ENCODE measurements around the gene KDM3A. TPM values are rescaled to one million over a fixed set of nuclear protein-coding genes. Genes with fewer than 3 reads are reported as not detected.

Gene KDM3A
- total and polyA plus RNA-seq, 10 of the 15 experiments (the other 5 are each of a cell fraction or from before 2014, with no cell fraction given): 3.8 to 102 (median 11.1) TPM

DNA sequence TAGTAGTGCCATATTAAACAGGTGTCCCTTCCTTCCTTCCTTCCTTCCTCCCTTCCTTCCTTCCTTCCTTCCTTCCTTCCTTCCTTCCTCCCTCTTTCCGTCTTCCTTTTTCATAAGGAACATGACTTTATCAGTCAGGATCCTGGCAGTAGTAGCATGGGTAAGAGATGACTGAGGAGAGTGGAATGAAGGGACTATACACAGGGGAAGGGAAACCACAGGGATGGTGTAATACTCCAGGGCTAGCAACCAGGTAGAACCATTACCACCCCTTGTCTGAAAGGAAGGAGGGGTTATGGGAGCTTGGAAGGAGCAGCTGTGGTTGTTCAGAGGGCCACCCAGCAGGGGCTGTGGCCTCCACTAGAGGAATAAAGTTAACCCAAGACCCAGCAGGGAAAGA lies 23.2 kb upstream of the KDM3A start:
- ChIA-PET CTCF (no interaction called here), POLR2A (no interaction called here), SMC1A (ENCODE audit: uncharacterized antibody, unreplicated experiment) (no interaction called here), RAD21 (ENCODE audit: unreplicated experiment) (no interaction called here)
- DNase-seq (ENCODE audit: low read depth, low spot score): no peak
- Histone ChIP-seq H3K9ac (ENCODE audit: control insufficient read depth, insufficient read depth, low read length) (no peak overlapping the region), H4K20me1 (ENCODE audit: control insufficient read depth, insufficient read depth) (no peaks in the 10 kb centered on the region), H3K9me3 (replicated peaks; ENCODE audit: control insufficient read depth, insufficient read depth, low read length) (no peaks in the 10 kb centered on the region), H2AFZ (ENCODE audit: control insufficient read depth, low read depth, low read length) (no peak overlapping the region), H3K4me3 (no peak overlapping the region), H3K79me2 (ENCODE audit: control insufficient read depth, insufficient read depth, low read length) (no peaks in the 10 kb centered on the region), H3K4me2 (ENCODE audit: control insufficient read depth, insufficient read depth) (no peak overlapping the region), H3K36me3 (ENCODE audit: control insufficient read depth in 2 of 2, insufficient read depth in 2 of 2, low read length in 1 of 2) (no peaks in the 10 kb centered on the region), H3K27ac (ENCODE audit: control insufficient read depth, insufficient read depth) (no peak overlapping the region), H3K4me1 (ENCODE audit: control insufficient read depth, insufficient read depth, low read length) (no peaks in the 10 kb centered on the region), H3K27me3 (replicated peaks in 1 of 2; ENCODE audit: control insufficient read depth in 2 of 2, insufficient read depth in 2 of 2, low read length in 1 of 2) (no peaks in the 10 kb centered on the region)
- in situ Hi-C loops (cut with MboI) (no loop called here), intact Hi-C loops (cut with micrococcal nuclease; ENCODE audit: unreplicated experiment) (no loop called here)
- no peak for FAIRE-seq
- BruUV-seq (replicated peaks): no TSS peak
- no peak for ATAC-seq
- TF ChIP-seq, protein P1, sequence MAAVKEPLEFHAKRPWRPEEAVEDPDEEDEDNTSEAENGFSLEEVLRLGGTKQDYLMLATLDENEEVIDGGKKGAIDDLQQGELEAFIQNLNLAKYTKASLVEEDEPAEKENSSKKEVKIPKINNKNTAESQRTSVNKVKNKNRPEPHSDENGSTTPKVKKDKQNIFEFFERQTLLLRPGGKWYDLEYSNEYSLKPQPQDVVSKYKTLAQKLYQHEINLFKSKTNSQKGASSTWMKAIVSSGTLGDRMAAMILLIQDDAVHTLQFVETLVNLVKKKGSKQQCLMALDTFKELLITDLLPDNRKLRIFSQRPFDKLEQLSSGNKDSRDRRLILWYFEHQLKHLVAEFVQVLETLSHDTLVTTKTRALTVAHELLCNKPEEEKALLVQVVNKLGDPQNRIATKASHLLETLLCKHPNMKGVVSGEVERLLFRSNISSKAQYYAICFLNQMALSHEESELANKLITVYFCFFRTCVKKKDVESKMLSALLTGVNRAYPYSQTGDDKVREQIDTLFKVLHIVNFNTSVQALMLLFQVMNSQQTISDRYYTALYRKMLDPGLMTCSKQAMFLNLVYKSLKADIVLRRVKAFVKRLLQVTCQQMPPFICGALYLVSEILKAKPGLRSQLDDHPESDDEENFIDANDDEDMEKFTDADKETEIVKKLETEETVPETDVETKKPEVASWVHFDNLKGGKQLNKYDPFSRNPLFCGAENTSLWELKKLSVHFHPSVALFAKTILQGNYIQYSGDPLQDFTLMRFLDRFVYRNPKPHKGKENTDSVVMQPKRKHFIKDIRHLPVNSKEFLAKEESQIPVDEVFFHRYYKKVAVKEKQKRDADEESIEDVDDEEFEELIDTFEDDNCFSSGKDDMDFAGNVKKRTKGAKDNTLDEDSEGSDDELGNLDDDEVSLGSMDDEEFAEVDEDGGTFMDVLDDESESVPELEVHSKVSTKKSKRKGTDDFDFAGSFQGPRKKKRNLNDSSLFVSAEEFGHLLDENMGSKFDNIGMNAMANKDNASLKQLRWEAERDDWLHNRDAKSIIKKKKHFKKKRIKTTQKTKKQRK (IDR thresholded peaks at IDR 0.05; ENCODE audit: low read depth, low read length): no peak
- TF ChIP-seq, protein P2, sequence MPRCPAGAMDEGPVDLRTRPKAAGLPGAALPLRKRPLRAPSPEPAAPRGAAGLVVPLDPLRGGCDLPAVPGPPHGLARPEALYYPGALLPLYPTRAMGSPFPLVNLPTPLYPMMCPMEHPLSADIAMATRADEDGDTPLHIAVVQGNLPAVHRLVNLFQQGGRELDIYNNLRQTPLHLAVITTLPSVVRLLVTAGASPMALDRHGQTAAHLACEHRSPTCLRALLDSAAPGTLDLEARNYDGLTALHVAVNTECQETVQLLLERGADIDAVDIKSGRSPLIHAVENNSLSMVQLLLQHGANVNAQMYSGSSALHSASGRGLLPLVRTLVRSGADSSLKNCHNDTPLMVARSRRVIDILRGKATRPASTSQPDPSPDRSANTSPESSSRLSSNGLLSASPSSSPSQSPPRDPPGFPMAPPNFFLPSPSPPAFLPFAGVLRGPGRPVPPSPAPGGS (IDR thresholded peaks at IDR 0.05; ENCODE audit: borderline replicate concordance, insufficient read depth, low read depth, low read length, poor library complexity, severe bottlenecking): no peak
- TF ChIP-seq ETV6 (conservative IDR thresholded peaks at IDR 0.05 in 1 of 2, IDR thresholded peaks at IDR 0.05 in 1 of 2; ENCODE audit: borderline replicate concordance in 1 of 2, low read depth in 1 of 2): 0 out of 4 replicates have a peak, but pooled peaks of 1 of the 2 experiments have one; percentile 29
- no peak for TF ChIP-seq CEBPB (IDR thresholded peaks at IDR 0.05; ENCODE audit: borderline replicate concordance in 1 of 2, low read depth in 2 of 2, low read length in 2 of 2)
- no peak for TF ChIP-seq HDAC2 (IDR thresholded peaks at IDR 0.05)
- 0% methylated on average over 1 of the region's 1 CpG for WGBS (ENCODE audit: insufficient coverage, insufficient replicate concordance, low lambda C conversion rate, missing lambda C conversion rate)
